Common myeloid progenitor, CD34-positive (primary cell): ENCODE measurements around the gene RSF1.
A peak's percentile ranks its signal among the peaks of the same experiment; 100 is the strongest.

Source experiments
- CTCF ChIA-PET: fragments of 350-600 bp; sonication (Branson Sonifier 250); formaldehyde crosslinking; loops from one replicate; lab custom pipeline; 2021; ENCODE audit warnings: antibody characterized with exemption; lab: Charles Lee
- POLR2A ChIA-PET: fragments of 350-600 bp; sonication (Branson Sonifier 250); formaldehyde crosslinking; loops from one replicate; lab custom pipeline; 2021; ENCODE audit warnings: antibody characterized with exemption; lab: Charles Lee
- DNase-seq, 3 donors: peaks; one replicate each; pipeline versions ENCODE4 v3.0.0 to v3.0.0-alpha.2; 2013
- H3K27ac ChIP-seq, 2 experiments: 1 replicate in 1 of 2; 2 replicates in 1 of 2; pipeline ENCODE4 v1.7.0; 2013; ENCODE audit warnings: inconsistent platforms in 2 of 2, low read length in 2 of 2, mild to moderate bottlenecking in 2 of 2, low read depth in 1 of 2, moderate library complexity in 1 of 2; ENCODE audit not compliant: severe bottlenecking in 2 of 2, insufficient read depth in 1 of 2, poor library complexity in 1 of 2
- H3K27me3 ChIP-seq, 5 experiments: replicated peaks in 2 of 5; 1 replicate in 3 of 5; 2 replicates in 2 of 5; pipeline versions ENCODE4 v1.6.1 to v1.7.0; 2013; ENCODE audit warnings: low read length in 4 of 5, mild to moderate bottlenecking in 2 of 5, moderate library complexity in 2 of 5, inconsistent platforms in 1 of 5; ENCODE audit not compliant: insufficient read depth in 5 of 5, control insufficient read depth in 4 of 5
- H3K36me3 ChIP-seq, 4 experiments: 1 replicate in 2 of 4; 2 replicates in 2 of 4; pipeline versions ENCODE4 v1.6.1 to v1.7.0; 2013; ENCODE audit warnings: low read length in 3 of 4, control low read depth in 1 of 4, mild to moderate bottlenecking in 1 of 4; ENCODE audit not compliant: control insufficient read depth in 4 of 4, insufficient read depth in 4 of 4
- H3K4me1 ChIP-seq, 4 experiments: 1 replicate in 3 of 4; 2 replicates in 1 of 4; pipeline versions ENCODE4 v1.6.1 to v1.7.1; 2013; ENCODE audit warnings: low read length in 3 of 4, mild to moderate bottlenecking in 3 of 4, control low read depth in 1 of 4, inconsistent platforms in 1 of 4, moderate library complexity in 1 of 4; ENCODE audit not compliant: control insufficient read depth in 4 of 4, insufficient read depth in 4 of 4; ENCODE audit errors: control extremely low read depth in 1 of 4
- H3K4me3 ChIP-seq, 7 experiments: 1 replicate in 4 of 7; 2 replicates in 3 of 7; pipeline versions ENCODE4 v1.5.1 to v1.7.0; 2013; ENCODE audit warnings: mild to moderate bottlenecking in 7 of 7, low read length in 6 of 7, moderate library complexity in 6 of 7, inconsistent platforms in 2 of 7, low read depth in 2 of 7, control low read depth in 1 of 7; ENCODE audit not compliant: insufficient read depth in 4 of 7, control insufficient read depth in 1 of 7; ENCODE audit errors: extremely low read depth in 1 of 7
- H3K9me3 ChIP-seq, 5 experiments: 1 replicate in 4 of 5; 2 replicates in 1 of 5; pipeline versions ENCODE4 v1.6.1 to v1.7.1; 2013; ENCODE audit warnings: low read length in 4 of 5, mild to moderate bottlenecking in 2 of 5, inconsistent platforms in 1 of 5, low read depth in 1 of 5, moderate library complexity in 1 of 5; ENCODE audit not compliant: control insufficient read depth in 4 of 5, insufficient read depth in 2 of 5; ENCODE audit errors: control extremely low read depth in 1 of 5
- WGBS: methylation state at CpG from one replicate; pipeline ENCODE4 v1.1.5; 2013; ENCODE audit not compliant: insufficient coverage; 5-methylcytosine and 5-hydroxymethylcytosine counted together

The RSF1 gene

DNA sequence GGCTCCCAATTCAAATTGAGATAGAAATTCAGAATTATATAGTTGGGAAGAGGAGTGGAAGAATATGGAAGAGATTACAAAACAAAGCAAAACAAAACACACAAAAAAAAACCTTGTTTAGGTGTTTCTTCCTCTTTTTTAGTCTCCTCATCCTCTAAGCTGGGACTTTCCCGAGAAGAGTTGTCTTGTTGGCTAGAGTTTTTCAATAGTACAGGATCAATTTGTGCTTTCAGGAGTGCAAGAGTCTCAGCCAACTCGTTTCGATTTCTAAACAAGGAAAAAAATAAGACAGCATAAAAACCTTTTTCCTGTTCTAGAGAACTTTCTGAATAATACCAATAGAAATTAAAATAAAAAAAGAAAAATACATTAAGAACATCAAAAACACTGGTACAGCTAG, 95.1 kb downstream of the RSF1 start:
- Histone ChIP-seq H3K4me1 (no peaks in the 10 kb centered on the region), H3K27ac (no peak overlapping the region), H3K27me3 (no peaks in the 10 kb centered on the region), H3K36me3 (peaks cover 6 to 32% (median 13%) of the 10 kb centered on the region in 4 experiments), H3K4me3 (no peak overlapping the region), H3K9me3 (peaks cover 0 to 2% (median 0%) of the 10 kb centered on the region in 5 experiments)
- POLR2A ChIA-PET = no interaction called here
- 100% methylated on average over 1 of the region's 3 CpGs for WGBS
- CTCF ChIA-PET = no interaction called here
- peak in 1 of 3 donors; percentile 3 for DNase-seq

DNA sequence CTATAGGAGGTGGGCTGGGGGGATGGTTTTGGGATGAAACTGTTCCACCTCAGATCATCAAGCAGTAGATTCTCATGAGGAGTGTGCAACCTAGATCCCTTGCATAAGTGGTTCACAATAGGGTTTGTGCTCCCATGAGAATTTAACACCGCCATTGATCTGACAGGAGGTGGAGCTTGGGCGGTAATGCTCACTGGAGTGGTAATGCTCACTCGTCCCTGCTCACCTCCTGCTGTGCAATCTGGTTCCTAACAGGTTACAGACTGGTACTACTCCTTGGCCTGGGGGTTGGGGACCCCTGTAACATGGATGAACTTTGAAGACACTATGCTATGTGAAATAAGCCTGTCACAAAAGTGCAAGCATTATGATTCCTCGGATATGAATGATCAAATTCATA, 95.9 kb downstream of the RSF1 start:
- DNase-seq = no peak
- Histone ChIP-seq H3K36me3 (peaks cover 6 to 37% (median 13%) of the 10 kb centered on the region in 4 experiments), H3K4me3 (no peak overlapping the region), H3K27ac (no peak overlapping the region), H3K4me1 (no peaks in the 10 kb centered on the region), H3K9me3 (no peaks in the 10 kb centered on the region), H3K27me3 (no peaks in the 10 kb centered on the region)
- POLR2A ChIA-PET = no interaction called here
- CTCF ChIA-PET = no interaction called here
- 100% methylated on average over 4 of the region's 4 CpGs for WGBS

DNA sequence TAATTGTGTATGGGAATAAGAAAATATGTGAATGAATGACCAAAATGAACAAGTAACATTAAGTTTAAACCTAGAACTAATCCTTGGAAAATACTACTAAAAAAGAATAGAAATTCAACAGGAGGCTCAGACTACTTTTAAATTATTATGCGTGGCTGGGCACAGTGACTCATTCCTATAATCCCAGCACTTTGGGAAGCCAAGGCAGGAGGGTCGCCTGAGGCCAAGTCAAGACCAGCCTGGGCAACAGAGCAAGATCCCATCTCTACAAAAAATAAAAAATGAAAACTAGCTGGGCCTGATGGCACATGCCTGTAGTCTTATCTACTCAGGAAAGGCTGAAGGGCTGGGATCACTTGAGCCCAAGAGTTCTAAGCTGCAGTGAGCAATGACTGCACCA, 97.5 kb downstream of the RSF1 start:
- POLR2A ChIA-PET = no interaction called here
- Histone ChIP-seq H3K27ac (no peak overlapping the region), H3K9me3 (no peaks in the 10 kb centered on the region), H3K36me3 (peaks cover 6 to 41% (median 15%) of the 10 kb centered on the region in 4 experiments), H3K4me3 (no peak overlapping the region), H3K27me3 (no peaks in the 10 kb centered on the region), H3K4me1 (no peaks in the 10 kb centered on the region)
- CTCF ChIA-PET = no interaction called here
- DNase-seq = no peak
- 100% methylated on average over 2 of the region's 2 CpGs for WGBS

DNA sequence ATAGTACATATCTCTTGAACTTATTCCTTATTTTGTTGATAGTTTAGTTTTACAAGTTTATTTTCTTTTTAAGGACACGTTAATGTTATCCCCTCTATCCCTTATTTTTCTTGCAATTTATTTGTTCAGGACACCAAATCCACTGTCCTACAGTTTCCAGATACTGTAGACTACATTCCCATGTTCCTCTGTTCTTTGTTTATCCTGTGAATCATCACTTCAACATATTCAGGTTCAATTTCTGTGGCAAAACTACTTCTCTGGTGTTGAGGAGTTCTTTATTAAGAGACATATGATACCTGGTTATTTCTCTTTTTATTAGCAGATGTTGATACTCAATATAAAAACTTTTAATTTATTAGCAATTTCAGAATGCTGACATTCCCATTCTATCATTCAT, 110.2 kb downstream of the RSF1 start:
- Histone ChIP-seq H3K27me3 (no peaks in the 10 kb centered on the region), H3K9me3 (no peaks in the 10 kb centered on the region), H3K27ac (no peak overlapping the region), H3K4me1 (peaks cover 0 to 4% (median 0%) of the 10 kb centered on the region in 4 experiments), H3K36me3 (peaks cover 2 to 9% (median 4%) of the 10 kb centered on the region in 4 experiments), H3K4me3 (no peak overlapping the region)
- POLR2A ChIA-PET = no interaction called here
- no peak for DNase-seq
- CTCF ChIA-PET = no interaction called here
- no CpG with 5 or more reads among the region's 1 CpG for WGBS

DNA sequence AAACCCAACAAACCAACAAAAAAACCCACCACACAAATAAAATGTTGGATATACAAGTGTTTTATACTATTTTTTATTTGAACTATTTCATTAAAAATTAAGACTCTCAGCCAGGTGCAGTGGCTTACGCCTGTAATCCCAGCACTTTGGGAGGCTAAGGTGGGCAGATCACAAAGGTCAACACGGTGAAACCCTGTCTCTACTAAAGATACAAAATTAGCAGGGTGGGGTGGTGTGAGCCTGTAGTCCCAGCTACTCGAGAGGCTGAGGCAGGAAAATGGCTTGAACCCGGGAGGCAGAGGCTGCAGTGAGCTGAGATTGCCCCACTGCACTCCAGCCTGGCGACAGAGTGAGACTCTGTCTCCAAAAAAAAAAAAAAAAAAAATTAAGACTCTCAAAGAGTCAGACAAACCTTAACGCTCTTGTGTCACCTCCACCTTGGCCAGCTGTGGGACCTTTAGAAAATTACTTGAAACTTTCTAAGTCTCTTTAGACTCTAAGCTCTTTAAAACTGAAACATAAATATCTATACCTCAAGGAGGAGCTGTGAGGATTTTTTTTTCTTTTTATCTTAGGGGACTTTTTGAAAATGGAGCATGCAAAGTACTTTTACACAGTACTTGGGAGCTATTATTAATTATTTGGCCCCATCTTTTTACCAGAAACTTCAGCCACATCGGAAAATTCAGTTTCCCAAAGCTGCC, 114.5 kb downstream of the RSF1 start:
- 97% methylated on average over 5 of the region's 7 CpGs for WGBS
- Histone ChIP-seq H3K27ac (no peak overlapping the region), H3K36me3 (peaks cover 4 to 22% (median 11%) of the 10 kb centered on the region in 4 experiments), H3K9me3 (no peaks in the 10 kb centered on the region), H3K27me3 (no peaks in the 10 kb centered on the region), H3K4me1 (peaks cover 0 to 4% (median 0%) of the 10 kb centered on the region in 4 experiments), H3K4me3 (no peak overlapping the region)
- ChIA-PET POLR2A (interaction anchor here (0.7 kb wide), 1 partner anchor 239 kb away, joined by 7 read pairs; no protein-coding TSS in a partner anchor), CTCF (interaction anchor here (0.6 kb wide), 1 partner anchor 825 kb away, joined by 3 read pairs; no protein-coding TSS in a partner anchor)
- DNase-seq = no peak

DNA sequence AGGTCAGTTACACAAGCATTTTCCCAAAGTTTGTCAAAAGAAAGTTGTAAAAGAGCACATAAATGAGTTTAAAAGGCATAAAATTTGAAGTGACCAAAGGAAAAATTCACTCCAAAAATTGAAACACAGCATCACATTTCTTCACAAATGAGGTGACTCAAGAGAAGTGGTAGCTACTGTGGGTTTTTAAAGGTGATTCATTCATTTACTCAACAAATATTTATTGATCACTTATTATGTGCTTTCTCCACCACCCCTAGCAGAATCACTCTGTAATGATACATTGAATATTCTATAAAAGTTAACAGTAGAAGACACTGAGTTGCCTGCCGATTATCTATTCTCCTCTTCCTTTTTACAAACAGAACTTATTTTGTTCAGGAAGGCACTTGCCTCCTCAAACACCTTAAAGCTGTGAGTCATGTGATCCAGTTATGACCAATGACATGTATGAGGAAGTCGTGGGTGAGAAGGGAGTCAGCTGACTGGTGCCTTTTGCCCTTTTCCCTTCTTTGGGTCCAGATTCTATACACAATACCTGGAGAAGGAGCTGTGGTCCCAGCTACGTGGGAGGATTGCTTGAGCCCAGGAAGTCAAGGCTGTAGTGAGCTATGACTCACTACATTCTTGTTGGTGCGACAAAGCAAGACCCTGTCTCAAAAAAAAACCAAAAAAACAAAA, 115.2 kb downstream of the RSF1 start:
- POLR2A ChIA-PET = no interaction called here
- no peaks in the 10 kb centered on the region for H3K27me3 ChIP-seq
- peaks cover 4 to 24% (median 11%) of the 10 kb centered on the region in 4 experiments for H3K36me3 ChIP-seq
- no peak overlapping the region for H3K27ac ChIP-seq
- DNase-seq = peak in 2 of 3 donors; percentile 30 to 33
- peaks cover 0 to 4% (median 0%) of the 10 kb centered on the region in 4 experiments for H3K4me1 ChIP-seq
- H3K4me3 ChIP-seq = no peak overlapping the region
- 100% methylated on average over 1 of the region's 4 CpGs for WGBS
- H3K9me3 ChIP-seq = no peaks in the 10 kb centered on the region
- CTCF ChIA-PET = interaction anchor here (1.1 kb wide), 1 partner anchor 16 kb away, joined by 4 read pairs; no protein-coding TSS in a partner anchor

DNA sequence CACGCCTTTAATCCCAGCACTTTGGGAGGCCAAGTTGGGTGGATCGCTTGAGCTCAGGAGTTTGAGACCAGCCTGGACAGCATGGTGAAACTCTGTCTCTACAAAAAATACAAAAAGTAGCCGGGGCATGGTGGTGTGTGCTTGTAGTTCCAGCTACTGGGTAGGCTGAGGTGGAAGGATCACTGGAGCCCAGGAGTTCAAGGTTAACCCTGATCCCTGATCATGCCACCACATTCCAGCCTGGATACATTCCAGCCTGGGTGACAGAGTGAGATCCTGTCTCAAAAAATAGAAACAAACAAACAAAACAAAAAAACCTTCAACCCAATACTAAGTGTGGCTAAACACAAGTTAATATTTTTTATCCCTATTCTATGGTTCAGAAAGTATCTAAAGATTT, 116.5 kb downstream of the RSF1 start:
- no peak for DNase-seq
- Histone ChIP-seq H3K27me3 (no peaks in the 10 kb centered on the region), H3K4me3 (no peak overlapping the region), H3K36me3 (peaks cover 4 to 29% (median 11%) of the 10 kb centered on the region in 4 experiments), H3K9me3 (no peaks in the 10 kb centered on the region), H3K4me1 (peaks cover 0 to 4% (median 0%) of the 10 kb centered on the region in 4 experiments), H3K27ac (no peak overlapping the region)
- WGBS = 100% methylated on average over 2 of the region's 3 CpGs
- CTCF ChIA-PET = no interaction called here
- POLR2A ChIA-PET = no interaction called here
